Stimulated activated CD4-positive, alpha-beta T cell treated with anti-CD3 and anti-CD28 coated beads, TNF-alpha, amount 100 ng/mL, for 4 hours (primary cell): ENCODE measurements around the gene EME2.
"Not testable (repeated sequence)": the region's sequence is repeated elsewhere in the genome, so short reads cannot be mapped to it uniquely, and the experiment has no call there.

Experiments
- DNase-seq, 3 experiments: peaks; one replicate each; pipeline ENCODE4 v3.0.0-alpha.2; 2020; ENCODE audit warnings: low read depth in 3 of 3

The EME2 gene

DNA sequence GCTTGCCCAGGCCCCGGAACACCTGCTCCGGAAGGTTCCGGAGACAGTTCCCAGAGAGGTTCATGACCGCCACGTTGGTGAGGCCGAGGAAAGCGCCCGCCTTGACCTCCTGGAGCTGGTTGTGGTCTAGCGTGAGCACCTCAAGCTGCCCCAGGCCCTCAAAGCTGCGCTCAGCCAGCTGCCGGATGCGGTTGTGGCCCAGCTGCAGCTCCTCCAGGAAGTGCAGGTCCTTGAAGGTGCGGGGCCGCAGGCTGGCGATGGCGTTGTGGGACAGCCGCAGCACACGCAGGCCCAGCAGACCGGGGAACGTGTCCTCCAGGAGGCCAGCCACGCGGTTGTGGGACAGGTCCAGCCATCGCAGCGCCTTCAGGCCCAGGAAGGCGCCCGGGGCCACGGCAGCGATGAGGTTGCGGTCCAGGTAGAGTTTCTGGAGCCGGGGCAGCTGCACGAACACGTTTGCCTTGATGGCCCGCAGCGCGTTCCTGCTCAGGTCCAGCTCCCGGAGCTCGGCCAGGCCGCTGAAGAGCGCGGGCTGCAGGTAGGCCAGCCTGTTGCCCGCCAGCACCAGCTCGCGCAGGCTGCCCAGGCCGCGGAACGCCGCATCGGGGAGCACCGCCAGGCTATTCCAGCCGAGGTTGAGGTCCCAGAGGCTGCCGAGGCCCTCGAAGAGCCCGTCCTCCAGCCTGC lies 18.8 kb downstream of the EME2 start:
- no peak for DNase-seq

DNA sequence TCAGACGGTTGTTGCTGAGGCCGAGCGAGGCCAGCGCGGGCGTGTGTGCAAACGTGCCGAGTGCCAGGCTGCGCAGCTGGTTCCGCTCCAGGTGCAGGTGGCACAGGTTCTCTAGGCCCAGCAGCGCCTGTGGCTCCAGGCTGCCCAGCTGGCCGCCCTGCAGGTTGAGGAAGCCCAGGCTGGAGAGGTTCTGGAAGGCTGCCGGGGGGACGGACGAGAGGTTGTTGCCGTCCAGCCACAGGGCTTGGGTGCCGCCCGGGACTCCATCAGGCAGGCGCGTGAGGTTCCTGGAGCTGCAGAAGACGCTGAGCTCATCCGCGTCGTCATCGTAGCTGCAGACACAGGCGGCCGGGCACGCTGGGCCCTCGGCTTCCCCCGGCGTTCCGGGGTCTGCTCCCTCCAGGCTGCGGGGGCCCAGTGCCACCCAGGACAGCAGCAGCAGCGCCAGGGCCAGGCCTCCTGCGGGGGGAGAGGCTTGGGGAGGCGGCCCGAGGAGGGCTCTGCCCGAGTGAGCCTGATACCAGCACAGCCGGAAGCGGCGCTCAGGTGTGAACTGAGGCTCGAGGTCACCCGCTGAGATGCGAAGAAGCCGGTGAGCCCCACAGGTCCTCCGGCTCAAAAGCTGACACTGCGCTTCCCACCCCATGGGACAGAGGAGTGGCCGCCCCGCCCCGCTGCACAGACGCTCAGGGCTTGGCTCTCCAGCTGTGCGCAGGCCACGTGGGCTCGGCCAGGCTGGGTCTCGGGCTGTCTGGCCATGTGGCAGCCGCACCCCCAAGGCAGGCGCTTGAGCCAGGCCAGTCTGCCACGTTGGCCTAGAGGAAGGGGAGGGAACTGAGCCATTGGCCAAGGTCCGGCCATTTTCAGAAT lies 19.6 kb downstream of the EME2 start:
- no peak for DNase-seq

DNA sequence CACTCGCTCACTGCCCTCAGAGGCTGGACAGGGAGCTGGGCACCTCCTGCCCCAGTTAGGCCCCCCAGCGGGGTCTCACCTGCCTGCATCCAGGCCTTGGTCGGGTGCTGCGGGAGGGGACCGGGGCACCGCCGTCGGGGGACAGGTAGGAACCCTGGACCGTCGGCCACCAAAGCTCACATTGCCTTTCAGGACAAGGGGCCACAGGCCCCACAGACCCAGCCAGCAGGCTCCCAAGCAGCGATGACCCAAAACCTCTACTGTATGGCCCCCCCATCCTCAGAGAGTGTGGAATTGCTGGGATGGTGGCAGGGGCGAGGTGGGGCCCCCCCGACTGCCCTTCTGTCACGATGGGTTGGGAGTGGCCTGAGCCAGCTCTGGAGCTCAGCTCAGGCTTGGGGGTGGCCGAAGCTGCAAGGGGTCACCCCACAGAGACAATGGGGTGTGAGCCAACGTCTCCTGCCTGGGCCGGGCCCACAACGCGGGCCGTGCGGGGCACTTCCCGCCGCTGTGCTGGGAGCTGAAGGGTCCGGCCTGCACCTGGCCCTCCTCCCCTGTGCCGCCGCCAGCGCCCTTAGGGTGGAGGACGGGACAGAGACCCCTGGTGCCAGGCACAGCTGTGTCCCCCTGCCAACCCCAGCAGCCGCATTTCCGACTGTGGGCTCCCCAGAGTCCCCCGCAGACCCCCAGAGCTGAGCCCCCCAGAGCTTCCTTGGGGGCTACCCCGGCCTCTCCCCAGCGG lies 20.4 kb downstream of the EME2 start:
- DNase-seq = no peak

DNA sequence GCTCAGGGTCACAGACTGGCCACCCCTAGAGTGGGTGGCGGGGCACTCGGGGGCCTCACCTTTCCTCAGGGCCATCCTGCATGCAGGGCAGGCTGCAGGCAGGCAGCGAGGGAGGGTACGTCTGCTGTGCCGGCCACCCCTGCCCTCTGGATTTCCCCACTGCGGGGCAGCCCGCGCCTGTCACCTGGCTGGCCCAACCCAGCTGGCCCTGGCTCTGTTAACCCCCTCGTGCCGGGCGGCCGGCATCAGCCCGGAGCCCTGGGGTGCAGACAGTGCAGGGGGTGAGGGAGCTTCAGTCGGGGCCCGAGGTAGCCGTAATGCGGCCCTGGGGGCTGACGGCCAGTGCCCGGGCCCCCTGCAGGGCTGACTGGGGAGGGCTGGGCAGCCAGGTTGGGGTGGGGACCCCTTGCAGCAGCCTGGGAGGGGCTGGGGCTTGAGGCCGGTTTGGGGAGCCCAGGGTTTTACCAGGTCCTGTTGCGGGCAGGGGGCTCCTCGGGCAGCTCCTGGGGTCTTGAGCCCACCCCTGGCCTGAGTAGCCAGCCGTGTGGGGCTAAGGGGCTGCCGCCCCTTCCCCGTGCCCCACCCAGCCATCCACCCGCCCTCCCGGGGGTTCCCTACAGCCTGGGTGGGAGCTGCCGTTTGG lies 21.1 kb downstream of the EME2 start, which contains the start of gene IGFALS:
Gene IGFALS, minus strand, starts transcription at position 128 of the 643 bp plus-strand sequence. Its CDS starts 53 bp downstream, at position 75.
- DNase-seq = no peak

DNA sequence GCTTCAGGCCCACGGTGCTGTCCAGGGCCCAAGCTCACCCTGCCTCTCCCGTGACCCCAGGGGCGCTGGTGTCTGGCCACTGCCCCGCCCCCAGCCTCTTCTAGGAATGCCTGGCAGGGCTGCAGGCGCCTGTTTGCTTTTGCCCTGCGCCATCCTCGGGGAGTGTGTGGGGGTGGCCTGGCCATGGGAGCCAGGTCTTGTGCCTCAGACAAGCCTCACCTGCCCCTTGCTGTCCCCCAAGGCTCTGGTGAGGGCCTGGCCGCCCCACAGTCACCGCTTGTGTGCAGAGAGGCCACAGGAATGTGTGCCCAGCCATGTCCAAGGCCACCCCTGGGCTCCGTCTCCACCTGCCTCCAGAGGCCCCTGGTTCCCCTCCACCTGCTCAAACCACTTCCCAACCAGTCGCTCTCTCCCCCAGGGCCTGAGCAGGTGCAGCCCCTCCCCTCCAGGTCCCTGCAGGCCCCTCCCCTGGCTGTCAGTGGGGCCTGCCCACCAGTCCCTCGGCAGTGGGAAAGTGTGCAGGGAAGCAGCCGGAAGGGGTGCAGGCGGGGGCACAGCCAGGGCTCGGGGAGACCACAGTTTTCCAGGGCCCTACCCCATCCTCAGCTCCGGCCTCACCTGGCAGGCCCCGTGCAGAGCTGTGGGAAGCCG lies 21.7 kb downstream of the EME2 start:
- no peak for DNase-seq

DNA sequence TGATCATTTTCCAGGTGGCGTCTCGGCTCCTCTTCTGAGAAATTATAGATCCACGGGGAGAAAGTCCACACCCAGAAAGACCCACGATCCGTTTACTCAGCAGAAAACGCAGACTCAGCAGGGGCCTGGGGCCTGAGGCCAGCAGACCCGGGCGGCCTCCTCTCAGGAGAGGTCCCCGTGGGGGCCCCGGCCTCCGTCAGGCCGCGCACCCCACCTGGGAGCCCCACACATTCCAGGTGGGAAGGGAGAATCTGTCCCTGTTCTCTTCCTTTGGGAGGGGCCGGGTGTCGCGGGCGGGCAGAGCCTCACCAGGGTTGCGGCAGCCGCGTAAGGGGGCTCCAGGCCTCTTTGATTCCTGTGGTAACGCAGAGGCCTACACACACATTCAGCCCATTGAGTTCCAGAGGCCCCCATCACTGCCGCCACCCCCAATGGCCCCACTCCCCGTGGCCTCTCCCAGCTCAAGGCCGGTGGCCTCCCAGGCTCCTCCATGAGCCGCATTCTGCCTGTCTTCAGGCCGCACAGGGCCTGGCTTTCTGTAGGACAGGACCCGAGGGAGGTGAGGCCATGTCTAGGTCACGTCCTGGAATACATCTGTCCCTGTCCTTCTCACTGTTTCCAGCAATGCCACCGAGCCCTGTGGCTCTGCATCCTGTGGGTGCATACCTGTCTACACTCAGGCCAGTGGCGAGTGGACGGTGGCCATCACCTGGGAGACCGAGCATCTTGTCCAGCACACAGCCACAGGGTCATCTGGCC lies 22.5 kb downstream of the EME2 start:
- no peak for DNase-seq

DNA sequence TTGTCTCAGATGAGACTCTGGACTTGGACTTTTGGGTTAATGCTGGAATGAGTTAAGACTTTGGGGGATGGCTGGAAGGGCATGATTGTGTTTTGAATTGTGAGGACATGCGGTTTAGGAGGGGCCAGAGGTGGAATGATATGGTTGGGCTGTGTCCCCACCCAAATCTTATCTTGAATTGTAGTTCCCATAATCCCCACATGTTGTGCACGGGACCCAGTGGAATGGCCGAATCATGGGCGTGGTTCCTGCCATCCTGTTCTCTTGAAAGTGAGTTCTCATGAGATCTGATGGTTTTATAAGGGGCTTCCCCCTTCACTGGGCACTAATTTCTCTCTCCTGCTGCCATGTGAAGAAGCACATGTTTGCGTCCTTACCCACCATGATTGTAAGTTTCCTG lies 26.7 kb downstream of the EME2 start:
- not testable (repeated sequence) for DNase-seq

DNA sequence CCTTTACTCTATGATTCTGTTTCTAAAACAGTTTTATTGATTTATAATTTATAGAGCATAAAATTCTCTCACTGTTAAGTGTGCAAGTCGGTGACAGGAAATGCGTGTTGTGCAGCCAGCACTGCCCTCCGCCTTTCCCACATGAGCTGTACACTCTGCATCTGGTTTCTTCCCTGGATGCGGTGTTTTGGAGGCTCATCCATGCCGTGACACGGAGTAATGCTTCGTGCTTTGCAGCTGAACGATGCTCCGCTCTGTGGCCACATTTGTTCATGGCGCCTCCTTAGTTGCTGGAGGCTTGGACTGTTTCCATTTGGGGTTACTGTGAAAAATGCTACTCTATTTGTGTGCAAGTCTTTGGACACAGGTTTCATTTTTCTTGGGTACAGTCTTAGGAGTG lies 28.1 kb downstream of the EME2 start:
- DNase-seq = no peak

DNA sequence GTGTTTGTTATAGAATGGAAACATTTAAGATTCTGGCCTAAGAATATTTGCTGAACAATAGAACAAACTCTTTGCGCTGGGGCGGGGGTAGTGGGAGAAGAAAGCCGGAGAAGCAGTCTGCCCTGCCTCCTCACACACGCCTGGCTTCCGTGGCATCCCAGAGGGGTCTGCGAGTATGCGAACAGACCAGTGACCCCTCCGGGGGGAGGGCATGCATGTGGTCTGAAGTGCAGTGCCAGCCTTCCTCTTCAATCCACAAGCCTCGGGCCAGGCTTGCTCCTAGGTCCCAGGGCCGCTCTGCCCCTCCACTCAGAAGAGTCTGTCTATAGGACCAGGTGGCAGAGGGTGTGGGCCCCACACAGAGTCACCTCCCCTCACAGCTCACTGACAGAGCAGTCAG lies 35.0 kb downstream of the EME2 start:
- DNase-seq = no peak

DNA sequence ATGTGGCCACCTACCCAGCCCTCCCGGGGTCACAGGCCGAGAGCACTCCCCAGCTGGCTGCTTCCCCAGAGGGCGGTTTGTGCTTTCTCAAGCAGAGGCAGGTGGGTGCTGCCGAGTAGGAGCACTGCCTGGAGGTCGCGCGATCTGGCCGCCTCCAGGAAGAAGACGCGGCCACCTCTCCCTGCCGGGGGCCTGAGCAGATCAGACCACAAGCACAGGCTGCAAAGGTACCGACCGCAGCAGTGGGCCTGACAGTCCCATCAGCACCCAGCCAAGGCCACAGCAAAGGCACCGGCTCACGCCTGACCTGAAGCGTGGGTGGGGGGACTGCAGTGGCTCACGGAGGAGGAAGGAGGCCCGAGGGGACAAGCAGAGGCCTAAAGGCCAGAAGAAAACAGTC lies 36.1 kb downstream of the EME2 start:
- DNase-seq = no peak

DNA sequence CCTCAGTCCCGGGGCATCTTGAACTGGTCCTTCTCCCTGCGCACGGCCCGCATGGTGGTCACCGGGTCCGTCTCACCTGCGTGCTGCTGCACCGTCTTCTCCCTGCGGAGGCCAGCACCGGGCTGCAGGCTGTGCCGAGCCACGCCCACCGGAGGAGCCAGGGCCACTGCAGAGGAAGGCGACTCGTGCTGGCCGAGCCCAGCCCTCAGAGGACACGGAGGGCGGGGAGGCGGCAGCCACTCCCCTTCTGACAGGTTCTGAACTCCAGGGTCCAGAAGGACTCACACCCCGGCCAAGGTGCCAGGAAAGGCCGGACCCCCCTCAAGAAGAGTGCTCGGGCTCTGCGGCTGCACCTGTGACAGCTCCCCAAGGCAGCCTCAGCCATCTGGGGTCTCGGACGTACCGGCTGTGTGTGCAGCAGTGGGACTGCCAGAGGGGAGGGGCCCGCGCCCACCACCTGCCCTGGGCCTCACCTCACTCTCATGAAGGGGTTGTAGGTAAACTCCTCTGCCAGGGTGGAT lies 36.7 kb downstream of the EME2 start:
- DNase-seq = no peak

DNA sequence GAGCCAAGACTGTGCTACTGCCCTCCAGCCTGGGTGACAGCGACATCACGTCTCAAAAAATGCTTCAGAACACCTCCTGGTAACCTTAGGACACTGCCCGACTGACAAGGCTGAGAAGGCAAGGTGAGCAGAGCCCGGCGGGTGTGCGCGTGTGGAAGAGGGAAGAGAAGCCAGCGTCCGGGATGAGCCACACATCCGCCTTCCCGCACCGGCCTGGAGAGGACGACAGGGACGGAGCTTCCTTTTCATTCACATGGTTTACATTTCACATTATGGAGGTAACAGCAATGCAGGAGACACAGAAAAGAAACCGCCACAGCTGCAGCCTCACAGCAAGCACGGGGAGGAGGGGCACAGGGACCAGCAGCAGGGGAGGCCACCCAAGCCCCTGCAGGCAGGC lies 37.5 kb downstream of the EME2 start:
- no peak for DNase-seq

DNA sequence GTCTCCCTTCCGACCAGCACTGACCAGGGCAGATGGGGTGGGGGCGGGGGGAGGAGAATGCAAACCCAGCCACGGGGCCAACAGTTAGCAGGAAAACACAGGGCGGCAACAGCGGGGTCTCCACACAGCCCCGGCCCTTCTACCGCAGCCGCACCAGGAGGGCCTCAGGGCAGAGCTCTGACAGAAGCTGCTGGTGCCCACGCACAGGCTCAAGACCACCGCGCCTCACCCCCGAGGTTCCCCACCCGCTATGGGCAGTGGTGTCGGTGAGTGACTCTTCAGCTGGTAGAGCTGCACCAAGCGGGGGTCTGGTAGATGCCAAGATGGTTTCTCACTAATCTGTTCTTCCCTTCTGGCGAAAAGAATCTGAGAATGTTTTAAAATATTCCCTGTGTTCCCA lies 37.9 kb downstream of the EME2 start:
- no peak for DNase-seq

DNA sequence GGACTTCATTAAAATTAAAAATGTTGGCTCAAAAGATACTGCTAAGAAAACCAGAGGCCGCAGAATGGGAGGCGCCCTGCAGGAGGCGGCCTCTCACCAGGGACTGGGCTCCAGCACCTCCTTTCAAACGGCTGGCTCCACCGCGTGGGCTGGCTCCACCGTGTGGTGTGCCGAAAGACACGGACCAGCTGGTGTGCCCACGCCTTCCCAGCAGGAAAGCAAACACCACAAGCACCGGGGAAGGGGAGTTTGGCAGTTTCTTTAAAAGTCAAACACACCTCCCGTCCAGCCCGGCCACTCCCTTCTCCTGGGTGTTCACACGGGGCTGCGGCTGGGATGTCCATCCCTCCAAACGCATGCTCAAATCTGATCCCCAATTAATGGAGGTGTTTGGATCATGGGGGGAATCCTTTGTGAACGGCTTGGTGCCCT lies 40.1 kb downstream of the EME2 start:
- peak; percentile 12 to 37 (median 36) for DNase-seq

DNA sequence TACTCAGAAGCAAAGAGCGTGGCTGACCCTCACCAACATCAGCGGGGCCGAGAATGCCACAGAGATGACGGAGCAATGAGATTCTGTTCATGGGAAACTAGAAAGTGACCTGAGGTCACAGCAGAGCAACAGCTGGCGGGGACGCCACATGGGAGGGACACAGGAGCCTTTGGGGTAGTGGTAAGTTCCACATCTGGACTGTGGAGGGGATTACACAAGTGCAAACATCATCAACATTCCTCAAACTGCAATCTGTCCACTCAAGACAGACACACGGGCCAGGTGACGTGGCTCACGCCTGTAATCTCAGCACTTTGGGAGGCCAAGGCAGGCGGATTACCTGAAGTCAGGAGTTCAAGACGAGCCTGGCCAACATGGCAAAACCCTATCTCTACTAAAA lies 42.9 kb downstream of the EME2 start:
- DNase-seq = no peak

DNA sequence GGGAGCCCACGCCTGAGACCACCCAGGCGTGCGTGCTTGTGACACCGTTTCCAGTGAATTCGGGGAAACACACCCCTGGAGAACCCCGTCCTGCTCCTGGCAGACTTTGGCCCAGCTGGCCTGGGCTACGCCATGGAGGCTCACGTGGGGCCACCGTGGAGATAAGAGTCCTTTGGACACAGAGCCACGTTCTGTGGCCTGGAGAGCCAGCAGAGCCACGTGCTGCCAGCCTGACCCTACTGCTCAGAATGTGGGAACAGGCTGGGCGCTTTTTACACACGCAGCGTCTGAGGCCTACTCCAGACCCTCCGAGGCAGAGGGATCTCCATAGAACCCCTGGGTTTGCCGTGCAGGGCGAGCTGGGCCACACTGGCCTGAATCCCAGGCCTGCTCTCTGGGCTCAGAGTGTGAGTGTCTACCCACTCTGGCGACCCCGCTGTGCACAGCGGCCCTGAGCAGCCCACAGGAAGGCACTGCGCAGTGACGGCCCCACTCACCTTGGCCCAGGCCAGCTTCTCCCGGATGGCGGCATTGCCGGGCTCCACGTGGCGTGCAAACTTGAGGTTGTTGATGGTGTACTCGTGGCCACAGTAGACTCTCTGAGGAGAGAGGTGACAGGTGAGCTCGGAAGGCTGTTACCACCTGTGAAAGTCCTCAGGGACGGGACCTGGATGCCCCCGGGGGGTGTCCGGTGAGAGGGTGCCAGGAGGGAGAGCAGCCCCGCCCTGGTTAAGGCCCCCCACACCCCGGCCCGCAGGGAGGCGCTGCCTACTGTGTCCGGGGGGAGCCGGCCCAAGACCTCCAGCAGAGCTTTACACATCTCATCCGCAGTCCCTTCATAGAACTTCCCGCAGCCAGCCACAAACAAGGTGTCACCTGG lies 44.0 kb downstream of the EME2 start:
- no peak for DNase-seq

DNA sequence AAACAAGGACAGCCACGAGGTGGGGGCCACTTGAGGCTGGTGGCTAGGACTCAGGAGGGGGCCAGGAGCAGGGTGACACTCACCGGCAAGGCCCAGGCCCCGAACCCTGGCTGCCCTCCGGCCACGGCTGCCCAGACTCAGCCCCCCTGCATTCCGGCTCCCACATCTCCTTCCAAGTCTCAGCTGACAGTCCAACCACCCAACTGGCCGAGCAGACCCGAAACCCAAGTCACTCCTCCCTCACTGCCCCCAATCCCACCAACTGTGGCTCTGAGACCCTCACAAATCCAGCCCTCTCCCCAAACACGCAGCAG lies 44.6 kb downstream of the EME2 start:
- DNase-seq = no peak

DNA sequence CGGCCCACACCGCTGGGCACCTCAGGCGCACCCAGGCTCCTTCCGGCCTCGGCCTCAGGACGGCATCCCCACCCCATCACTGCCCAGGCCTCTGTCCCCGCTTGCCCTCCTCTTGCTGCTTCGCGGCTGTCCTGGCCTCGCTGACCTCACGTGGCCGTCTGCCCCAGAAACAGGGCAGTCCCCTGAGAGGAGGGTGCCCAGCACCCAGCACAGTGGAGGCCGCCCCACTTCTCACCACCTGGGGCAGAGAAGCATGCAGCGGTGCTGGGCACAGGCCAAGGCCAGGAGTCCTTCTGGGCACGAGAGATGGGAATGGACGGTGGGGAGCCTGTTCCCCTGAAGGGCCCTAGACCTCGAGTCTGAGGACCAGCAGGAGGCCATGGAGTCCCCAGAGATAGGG lies 45.1 kb downstream of the EME2 start:
- no peak for DNase-seq

DNA sequence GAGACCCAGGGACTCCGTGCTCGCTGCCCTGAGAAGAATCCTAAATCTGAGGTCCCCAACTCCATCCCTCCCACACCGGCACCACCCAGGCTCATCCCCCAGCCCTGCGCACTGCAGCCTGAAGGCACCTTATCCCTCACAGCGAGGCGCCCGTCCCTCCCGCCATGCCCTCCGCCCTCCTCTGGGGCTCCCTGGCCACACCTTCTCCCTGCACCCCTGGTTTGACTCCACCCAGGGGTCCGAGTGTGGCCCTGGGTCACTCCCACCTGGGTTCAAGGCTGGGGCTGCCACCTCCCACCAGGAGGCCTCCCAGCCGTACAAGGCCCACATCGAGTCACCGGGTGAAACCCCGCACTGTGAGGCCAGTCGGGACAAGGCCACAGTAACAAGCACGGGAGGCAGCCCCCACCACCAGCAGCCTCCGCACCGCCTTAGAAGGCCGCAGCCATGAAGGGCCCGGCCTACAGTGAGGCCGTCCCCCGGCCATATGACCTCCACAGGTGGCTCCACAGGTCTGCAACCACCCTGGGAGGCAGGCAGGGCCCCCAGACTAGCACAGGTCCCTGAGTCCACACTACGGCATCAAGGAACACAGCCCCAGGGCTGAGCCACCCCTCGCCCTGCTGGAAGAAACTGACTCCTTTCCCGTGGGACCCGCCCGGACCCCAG lies 45.7 kb downstream of the EME2 start:
- no peak for DNase-seq
